SK-N-MC (cell line): ENCODE results near the gene RGR.

Experiments used
- EZH2 ChIP-seq: fragments of 200-600 bp; sonication (generic); IDR thresholded peaks from one replicate; pipeline ENCODE4 v1.6.1; 2017; ENCODE audit warnings: antibody characterized with exemption
- FOXP2 ChIP-seq: optimal IDR thresholded peaks from 2 replicates; pipeline ENCODE3; 2011; ENCODE audit warnings: mild to moderate bottlenecking, moderate library complexity; ENCODE audit not compliant: insufficient read depth; ENCODE audit errors: extremely low read length, control extremely low read depth
- POLR2AphosphoS5 ChIP-seq: IDR thresholded peaks from 2 replicates; pipeline ENCODE4 v1.6.1; 2012; ENCODE audit warnings: mild to moderate bottlenecking, low read depth, low read length, borderline replicate concordance

DNA sequence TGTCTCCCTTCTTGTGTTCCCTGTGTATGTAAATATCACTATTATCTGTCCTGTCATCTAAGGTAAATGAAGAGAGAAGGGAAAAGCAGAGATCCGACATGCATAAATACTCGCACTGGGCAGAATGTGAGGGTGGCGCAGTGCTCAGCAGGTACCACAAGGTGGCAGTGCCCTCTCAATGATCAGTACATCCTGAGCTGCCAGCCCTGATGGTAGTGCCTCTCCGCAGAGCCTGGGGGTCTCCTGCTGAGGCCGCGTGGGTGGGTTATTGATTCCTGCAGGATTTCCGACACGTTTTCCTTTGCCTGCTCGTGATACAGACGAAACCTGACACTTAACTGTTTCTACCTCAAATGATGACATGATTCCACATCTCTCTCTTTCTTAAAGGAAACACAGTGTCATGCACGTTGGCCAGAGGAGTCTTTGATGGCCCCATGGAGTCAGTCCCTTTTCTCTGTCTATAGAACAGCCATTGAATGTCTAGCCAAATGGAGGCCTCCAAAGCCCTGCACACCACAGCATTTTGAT, 19.8 kb downstream of the RGR start:
- no peak for TF ChIP-seq FOXP2
- no peak for TF ChIP-seq EZH2
- TF ChIP-seq POLR2AphosphoS5: no peak
